HepG2 (cell line): ENCODE data around the gene HDDC2. TPM values are rescaled to one million over a fixed set of nuclear protein-coding genes. Genes with fewer than 3 reads are reported as not detected.

ENCODE experiments used
- ATAC-seq: fragments of 200-7000 bp; cut with Tn5 transposase; 3 replicates; pipeline ENCODE4 v1.9.1; 2020; ENCODE audit warnings: mild to moderate bottlenecking, moderate library complexity
- BruUV-seq: library from RNA; stranded (reverse); fragments of 400-500 nt; replicated peaks from 2 replicates; lab custom pipeline; 2021; lab: Mats Ljungman, UMichigan
- CTCF ChIA-PET: fragments of 300-600 bp; formaldehyde crosslinking; extraction: SDS; loops from one replicate; lab custom pipeline; 2021; ENCODE audit warnings: low total read pairs, inconsistent platforms, low intra/inter-chr PET ratio; lab: Yijun Ruan, JAX
- POLR2A ChIA-PET: fragments of 350-600 bp; sonication (Branson Sonifier 250); formaldehyde crosslinking; loops from one replicate; lab custom pipeline; 2020; ENCODE audit warnings: antibody characterized with exemption, inconsistent platforms; lab: Yijun Ruan, JAX
- DNase-seq: peaks from one replicate; pipeline ENCODE4 v3.0.0-alpha.2; 2015; ENCODE audit warnings: low spot score
- FAIRE-seq: peaks from 3 replicates; lab custom pipeline; 2011; peaks lifted over from hg19 to GRCh38; lab: Jason Lieb, UNC
- H2AFZ ChIP-seq: one replicate; pipeline ENCODE4 v1.6.1; 2011; ENCODE audit warnings: low read length, inconsistent platforms
- H3K27ac ChIP-seq: fragments of 300-600 bp; 3 replicates; pipeline ENCODE4 v1.8.0; 2011; ENCODE audit warnings: mixed run types, mild to moderate bottlenecking, mixed read lengths, low read length, inconsistent platforms; ENCODE audit not compliant: insufficient read depth; ENCODE audit errors: extremely low read length
- H3K27me3 ChIP-seq, 2 experiments: fragments of 200-600 bp in 1 of 2; 2 replicates in 1 of 2; 3 replicates in 1 of 2; pipeline versions ENCODE4 v1.6.0 to v1.8.0; 2011; ENCODE audit warnings: low read length in 2 of 2, mild to moderate bottlenecking in 2 of 2, moderate library complexity in 2 of 2, inconsistent platforms in 1 of 2; ENCODE audit not compliant: insufficient read depth in 2 of 2, control insufficient read depth in 1 of 2
- H3K36me3 ChIP-seq, 2 experiments: fragments of 200-600 bp in 1 of 2; replicated peaks in 1 of 2; 2 replicates in 1 of 2; 3 replicates in 1 of 2; pipeline versions ENCODE4 v1.5.1 to v1.8.0; 2011; ENCODE audit warnings: low read length in 2 of 2, inconsistent platforms in 1 of 2; ENCODE audit not compliant: insufficient read depth in 2 of 2, control insufficient read depth in 1 of 2
- H3K4me1 ChIP-seq: 2 replicates; pipeline ENCODE4 v1.5.1; 2012; ENCODE audit warnings: low read length, inconsistent platforms; ENCODE audit not compliant: insufficient read depth
- H3K4me2 ChIP-seq: 2 replicates; pipeline ENCODE4 v1.6.0; 2011; ENCODE audit warnings: low read depth, low read length, inconsistent platforms
- H3K4me3 ChIP-seq, 3 experiments: fragments of 200-600 bp in 1 of 3; sonication (generic), shearing (Covaris generic) in 1 of 3; replicated peaks in 1 of 3; 2 replicates each; pipeline ENCODE4 v1.5.1; 2011 to 2016; ENCODE audit warnings: low read length in 3 of 3, inconsistent platforms in 2 of 3, low read depth in 2 of 3, mild to moderate bottlenecking in 2 of 3, control low read depth in 1 of 3, mixed read lengths in 1 of 3; ENCODE audit not compliant: insufficient read depth in 1 of 3
- H3K79me2 ChIP-seq: one replicate; pipeline ENCODE4 v1.6.1; 2011; ENCODE audit warnings: low read length, inconsistent platforms; ENCODE audit not compliant: insufficient read depth
- H3K9ac ChIP-seq: 2 replicates; pipeline ENCODE4 v1.6.0; 2011; ENCODE audit warnings: mild to moderate bottlenecking, low read depth, low read length, inconsistent platforms; ENCODE audit not compliant: insufficient read depth
- H3K9me3 ChIP-seq: 2 replicates; pipeline ENCODE4 v1.5.1; 2012; ENCODE audit warnings: mild to moderate bottlenecking, low read length
- H4K20me1 ChIP-seq: 2 replicates; pipeline ENCODE4 v1.6.0; 2011; ENCODE audit warnings: inconsistent platforms, mild to moderate bottlenecking, low read length, moderate library complexity; ENCODE audit not compliant: insufficient read depth
- CAMTA2 ChIP-seq: sonication (generic); formaldehyde crosslinking; IDR thresholded peaks from 2 replicates; pipeline ENCODE4 v1.4.0; 2020; ENCODE audit warnings: mild to moderate bottlenecking, missing genetic modification reagents, borderline replicate concordance
- GPBP1L1 ChIP-seq: sonication (generic); formaldehyde crosslinking; IDR thresholded peaks from 2 replicates; pipeline ENCODE4 v1.5.0; 2020; ENCODE audit warnings: mild to moderate bottlenecking, missing genetic modification reagents
- HMG20B ChIP-seq: conservative IDR thresholded peaks from 2 replicates; pipeline ENCODE4 v1.6.1; 2016; ENCODE audit warnings: missing genetic modification reagents, missing compliant biosample characterization
- JUNB ChIP-seq: sonication (generic); formaldehyde crosslinking; IDR thresholded peaks from 2 replicates; pipeline ENCODE4 v1.8.0; 2022; ENCODE audit warnings: missing genetic modification reagents, mild to moderate bottlenecking, borderline replicate concordance
- JUND ChIP-seq: sonication (generic); formaldehyde crosslinking; IDR thresholded peaks from 2 replicates; pipeline ENCODE4 v1.8.0; 2022; ENCODE audit warnings: mild to moderate bottlenecking, missing genetic modification reagents
- NFYB ChIP-seq: sonication (generic); formaldehyde crosslinking; IDR thresholded peaks from 2 replicates; pipeline ENCODE4 v1.4.0; 2020; ENCODE audit warnings: missing genetic modification reagents
- POLR2G ChIP-seq: fragments of 200-400 bp; formaldehyde crosslinking; IDR thresholded peaks from 2 replicates; pipeline ENCODE4 v1.6.1; 2018; ENCODE audit warnings: mild to moderate bottlenecking, low read depth, low read length, moderate library complexity
- RBFOX2 ChIP-seq: fragments of 200-400 bp; formaldehyde crosslinking; IDR thresholded peaks from 2 replicates; pipeline ENCODE4 v1.6.1; 2017; ENCODE audit warnings: low read depth, mild to moderate bottlenecking, low read length
- RXRB ChIP-seq: IDR thresholded peaks from 2 replicates; pipeline ENCODE4 v1.6.1; 2016; ENCODE audit warnings: borderline replicate concordance, missing genetic modification reagents, missing compliant biosample characterization
- TFAP4 ChIP-seq: sonication (generic); IDR thresholded peaks from 2 replicates; pipeline ENCODE4 v1.6.1; 2016; ENCODE audit warnings: low read depth, borderline replicate concordance
- TP53 ChIP-seq: sonication (generic); formaldehyde crosslinking; conservative IDR thresholded peaks from 2 replicates; pipeline ENCODE4 v1.4.0; 2020; ENCODE audit warnings: missing genetic modification reagents
- ZFX ChIP-seq: sonication (generic); formaldehyde crosslinking; IDR thresholded peaks from 2 replicates; pipeline ENCODE4 v1.4.0; 2020; ENCODE audit warnings: mild to moderate bottlenecking, low read depth, missing genetic modification reagents, moderate library complexity
- ZNF530 ChIP-seq: sonication (generic); formaldehyde crosslinking; IDR thresholded peaks from 2 replicates; pipeline ENCODE4 v1.5.0; 2020; ENCODE audit warnings: low read depth, mild to moderate bottlenecking, missing genetic modification reagents
- WGBS: methylation state at CpG from one replicate; pipeline ENCODE4 v1.1.6; 2017; ENCODE audit warnings: low lambda C conversion rate; 5-methylcytosine and 5-hydroxymethylcytosine counted together
- in situ Hi-C: cut with HindIII; loops from 2 replicates; pipeline ENCODE4 v1.10.0; 2017; ENCODE audit warnings: low pct_unique_long_range_greater_than_20kb; ENCODE audit not compliant: extremely low pct_ligation_motif_present
- intact Hi-C: fragments of 100-400 bp; cut with micrococcal nuclease; formaldehyde crosslinking; loops from one replicate; pipeline ENCODE4 v1.10.0; 2022; ENCODE audit not compliant: unreplicated experiment
- polyA plus RNA-seq, 8 experiments: library from polyadenylated mRNA; depleted of rRNA in 3 of 8; stranded (reverse) in 7 of 8; unstranded in 1 of 8; fragments of >200 nt; fragmentation: Illumina TruSeq in 4 of 8; extraction: Trizol in 4 of 8; gene quantifications; 2 replicates each; pipeline versions ENCODE4 v1.2.1 to v1.2.3, GENCODE V29; 2011 to 2016; ENCODE audit warnings: low read depth in 4 of 8, missing spikeins in 1 of 8, mixed read lengths in 1 of 8; ENCODE audit not compliant: insufficient read depth in 1 of 8
- total RNA-seq, 5 experiments: library from RNA; depleted of rRNA; stranded (reverse); fragments of >200 nt; fragmentation: Illumina TruSeq; extraction: Trizol; gene quantifications; 2 replicates each; pipeline ENCODE4 v1.2.3, GENCODE V29; 2016; ENCODE audit warnings: low read depth in 1 of 5
- TF ChIP-seq, protein P1 (sequence below): sonication (generic); formaldehyde crosslinking; IDR thresholded peaks from 2 replicates; pipeline ENCODE4 v1.8.1; 2023; ENCODE audit warnings: mild to moderate bottlenecking, moderate library complexity, missing genetic modification reagents
- TF ChIP-seq, protein P2 (sequence below): sonication (generic); formaldehyde crosslinking; IDR thresholded peaks from 2 replicates; pipeline ENCODE4 v1.5.0; 2020; ENCODE audit warnings: missing genetic modification reagents
- TF ChIP-seq, protein P3 (sequence below): sonication (generic); formaldehyde crosslinking; IDR thresholded peaks from 2 replicates; pipeline ENCODE4 v1.5.0; 2020; ENCODE audit warnings: mild to moderate bottlenecking, missing genetic modification reagents

HDDC2 gene
- total and polyA plus RNA-seq, 2 of the 13 experiments (the other 11 are each of a cell fraction or from before 2014, with no cell fraction given) = 76.7 to 78.7 TPM

GRCh38 chr6:125316621-125317020 is 14.9 kb upstream of the HDDC2 start:
- in situ Hi-C loops (loop anchor here (25.0 kb wide), 1 partner anchor 1796 kb away; the partner anchor contains the start of gene RSPO3), intact Hi-C loops (no loop called here)
- H3K9me3 ChIP-seq = no peaks in the 10 kb centered on the region
- no peaks in the 10 kb centered on the region for H3K79me2 ChIP-seq
- DNase-seq (no peak), ATAC-seq (no peak)
- no peak overlapping the region for H2AFZ ChIP-seq
- no TSS peak for BruUV-seq
- ChIA-PET POLR2A (no interaction called here), CTCF (interaction anchor here (1.2 kb wide), 1 partner anchor 453 kb away, joined by 3 read pairs; no protein-coding TSS in a partner anchor)
- H3K36me3 ChIP-seq = no peaks in the 10 kb centered on the region
- peaks cover 0 to 16% of the 10 kb centered on the region in 2 experiments; a peak in 1 of 5 replicates for H3K27me3 ChIP-seq
- 35% methylated on average over 9 of the region's 9 CpGs for WGBS
- no peak overlapping the region for H3K9ac ChIP-seq
- H3K4me1 ChIP-seq = peaks cover 6% of the 10 kb centered on the region; the same call in 1 of the 2 replicates
- H4K20me1 ChIP-seq = no peaks in the 10 kb centered on the region
- TF ChIP-seq GPBP1L1 (CRISPR knock-in tag) (no peak), POLR2G (no peak), RXRB (CRISPR knock-in tag) (no peak), HMG20B (CRISPR knock-in tag) (no peak), JUND (no peak), ZNF530 (CRISPR knock-in tag) (no peak), TP53 (no peak), JUNB (CRISPR knock-in tag) (no peak), ZFX (no peak), NFYB (CRISPR knock-in tag) (no peak), CAMTA2 (CRISPR knock-in tag) (no peak), TFAP4 (no peak), RBFOX2 (no peak)
- TF ChIP-seq, protein P1, sequence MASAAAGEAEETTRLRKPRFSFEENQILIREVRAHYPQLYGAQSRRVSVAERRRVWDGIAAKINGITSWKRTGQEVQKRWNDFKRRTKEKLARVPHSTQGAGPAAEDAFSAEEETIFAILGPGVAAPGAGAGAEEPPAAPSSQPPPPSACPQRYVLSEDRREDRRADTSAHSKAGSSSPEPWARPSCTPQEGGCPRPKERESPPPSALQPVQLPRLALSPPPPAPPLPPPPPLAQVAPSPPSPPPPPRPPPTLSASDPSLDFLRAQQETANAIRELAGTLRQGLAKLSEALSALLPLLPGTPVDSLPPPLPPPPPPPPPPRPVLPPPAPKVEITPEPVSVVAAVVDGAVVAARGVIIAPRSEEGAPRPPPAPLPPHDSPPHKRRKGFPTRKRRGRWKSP = no peak
- TF ChIP-seq, protein P2, sequence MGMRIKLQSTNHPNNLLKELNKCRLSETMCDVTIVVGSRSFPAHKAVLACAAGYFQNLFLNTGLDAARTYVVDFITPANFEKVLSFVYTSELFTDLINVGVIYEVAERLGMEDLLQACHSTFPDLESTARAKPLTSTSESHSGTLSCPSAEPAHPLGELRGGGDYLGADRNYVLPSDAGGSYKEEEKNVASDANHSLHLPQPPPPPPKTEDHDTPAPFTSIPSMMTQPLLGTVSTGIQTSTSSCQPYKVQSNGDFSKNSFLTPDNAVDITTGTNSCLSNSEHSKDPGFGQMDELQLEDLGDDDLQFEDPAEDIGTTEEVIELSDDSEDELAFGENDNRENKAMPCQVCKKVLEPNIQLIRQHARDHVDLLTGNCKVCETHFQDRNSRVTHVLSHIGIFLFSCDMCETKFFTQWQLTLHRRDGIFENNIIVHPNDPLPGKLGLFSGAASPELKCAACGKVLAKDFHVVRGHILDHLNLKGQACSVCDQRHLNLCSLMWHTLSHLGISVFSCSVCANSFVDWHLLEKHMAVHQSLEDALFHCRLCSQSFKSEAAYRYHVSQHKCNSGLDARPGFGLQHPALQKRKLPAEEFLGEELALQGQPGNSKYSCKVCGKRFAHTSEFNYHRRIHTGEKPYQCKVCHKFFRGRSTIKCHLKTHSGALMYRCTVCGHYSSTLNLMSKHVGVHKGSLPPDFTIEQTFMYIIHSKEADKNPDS (CRISPR knock-in tag) = no peak
- TF ChIP-seq, protein P3, sequence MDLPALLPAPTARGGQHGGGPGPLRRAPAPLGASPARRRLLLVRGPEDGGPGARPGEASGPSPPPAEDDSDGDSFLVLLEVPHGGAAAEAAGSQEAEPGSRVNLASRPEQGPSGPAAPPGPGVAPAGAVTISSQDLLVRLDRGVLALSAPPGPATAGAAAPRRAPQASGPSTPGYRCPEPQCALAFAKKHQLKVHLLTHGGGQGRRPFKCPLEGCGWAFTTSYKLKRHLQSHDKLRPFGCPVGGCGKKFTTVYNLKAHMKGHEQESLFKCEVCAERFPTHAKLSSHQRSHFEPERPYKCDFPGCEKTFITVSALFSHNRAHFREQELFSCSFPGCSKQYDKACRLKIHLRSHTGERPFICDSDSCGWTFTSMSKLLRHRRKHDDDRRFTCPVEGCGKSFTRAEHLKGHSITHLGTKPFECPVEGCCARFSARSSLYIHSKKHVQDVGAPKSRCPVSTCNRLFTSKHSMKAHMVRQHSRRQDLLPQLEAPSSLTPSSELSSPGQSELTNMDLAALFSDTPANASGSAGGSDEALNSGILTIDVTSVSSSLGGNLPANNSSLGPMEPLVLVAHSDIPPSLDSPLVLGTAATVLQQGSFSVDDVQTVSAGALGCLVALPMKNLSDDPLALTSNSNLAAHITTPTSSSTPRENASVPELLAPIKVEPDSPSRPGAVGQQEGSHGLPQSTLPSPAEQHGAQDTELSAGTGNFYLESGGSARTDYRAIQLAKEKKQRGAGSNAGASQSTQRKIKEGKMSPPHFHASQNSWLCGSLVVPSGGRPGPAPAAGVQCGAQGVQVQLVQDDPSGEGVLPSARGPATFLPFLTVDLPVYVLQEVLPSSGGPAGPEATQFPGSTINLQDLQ (CRISPR knock-in tag) = no peak
- TF ChIP-seq, all 625 proteins: peak for 0
- Histone ChIP-seq H3K4me3 (no peak overlapping the region), H3K4me2 (no peak overlapping the region), H3K27ac (no peak overlapping the region)
- FAIRE-seq = no peak
